ENCODE measurements around the gene NLK.

DNA sequence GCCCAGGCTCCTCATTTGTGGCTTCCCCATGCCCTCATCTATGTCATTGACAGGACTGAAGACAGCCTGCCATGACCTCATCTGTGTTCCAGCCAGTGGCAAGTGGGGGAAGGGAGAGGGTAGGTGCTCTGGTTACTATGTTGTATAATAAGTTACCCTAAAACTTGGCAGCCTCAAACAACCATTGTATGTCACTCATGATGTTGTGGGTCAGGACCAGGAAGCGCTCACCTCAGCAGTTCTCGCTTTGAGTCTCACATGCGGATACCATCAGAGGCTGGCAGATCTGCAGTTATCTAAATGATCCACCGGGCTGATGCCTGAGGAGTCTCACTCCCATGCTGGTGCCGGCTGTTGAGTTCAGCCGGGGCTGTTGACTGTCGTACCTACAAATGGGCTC is 187.5 kb downstream of the NLK start:
- TF ChIP-seq, protein P1, sequence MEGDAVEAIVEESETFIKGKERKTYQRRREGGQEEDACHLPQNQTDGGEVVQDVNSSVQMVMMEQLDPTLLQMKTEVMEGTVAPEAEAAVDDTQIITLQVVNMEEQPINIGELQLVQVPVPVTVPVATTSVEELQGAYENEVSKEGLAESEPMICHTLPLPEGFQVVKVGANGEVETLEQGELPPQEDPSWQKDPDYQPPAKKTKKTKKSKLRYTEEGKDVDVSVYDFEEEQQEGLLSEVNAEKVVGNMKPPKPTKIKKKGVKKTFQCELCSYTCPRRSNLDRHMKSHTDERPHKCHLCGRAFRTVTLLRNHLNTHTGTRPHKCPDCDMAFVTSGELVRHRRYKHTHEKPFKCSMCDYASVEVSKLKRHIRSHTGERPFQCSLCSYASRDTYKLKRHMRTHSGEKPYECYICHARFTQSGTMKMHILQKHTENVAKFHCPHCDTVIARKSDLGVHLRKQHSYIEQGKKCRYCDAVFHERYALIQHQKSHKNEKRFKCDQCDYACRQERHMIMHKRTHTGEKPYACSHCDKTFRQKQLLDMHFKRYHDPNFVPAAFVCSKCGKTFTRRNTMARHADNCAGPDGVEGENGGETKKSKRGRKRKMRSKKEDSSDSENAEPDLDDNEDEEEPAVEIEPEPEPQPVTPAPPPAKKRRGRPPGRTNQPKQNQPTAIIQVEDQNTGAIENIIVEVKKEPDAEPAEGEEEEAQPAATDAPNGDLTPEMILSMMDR (conservative IDR thresholded peaks at IDR 0.05 in 1 of 2, IDR thresholded peaks at IDR 0.05 in 1 of 2; ENCODE audit: low read depth in 1 of 2, low read length in 2 of 2), result no peak
- TF ChIP-seq EZH2 (IDR thresholded peaks at IDR 0.05; ENCODE audit: low read length, missing control alignments), result no peak

All from fibroblast of lung (primary cell).